Astrocyte (in vitro differentiated cells and primary cell): ENCODE results near the gene PEX7.

Source experiments
- CTCF ChIP-seq: IDR thresholded peaks from 2 replicates; pipeline ENCODE4 v1.5.1; 2011; ENCODE audit warnings: low read depth, mild to moderate bottlenecking, inconsistent platforms, low read length, moderate library complexity; ENCODE audit not compliant: insufficient read depth
- EZH2 ChIP-seq: IDR thresholded peaks from 2 replicates; pipeline ENCODE4 v1.6.1; 2012; ENCODE audit warnings: mild to moderate bottlenecking, low read length, inconsistent platforms; ENCODE audit not compliant: insufficient read depth

GRCh38 chr6:136945711-136946121 is 123.3 kb downstream of the PEX7 start:
- TF ChIP-seq CTCF (no peak), EZH2 (no peak)
